HG02852 (cell line): Measurements from ENCODE around the gene TVP23B.
"Not testable (repeated sequence)": the region's sequence is repeated elsewhere in the genome, so short reads cannot be mapped to it uniquely, and the experiment has no call there.

ENCODE experiments used
- ATAC-seq: cut with Tn5 transposase; IDR thresholded peaks from one replicate; pipeline ENCODE4 v1.9.1; 2021; ENCODE audit warnings: mild to moderate bottlenecking, moderate library complexity; ENCODE audit not compliant: unreplicated experiment

Gene TVP23B

GRCh38 chr17:18786890-18787289 lies 5.9 kb downstream of the TVP23B start:
- ATAC-seq, result not testable (repeated sequence)

DNA sequence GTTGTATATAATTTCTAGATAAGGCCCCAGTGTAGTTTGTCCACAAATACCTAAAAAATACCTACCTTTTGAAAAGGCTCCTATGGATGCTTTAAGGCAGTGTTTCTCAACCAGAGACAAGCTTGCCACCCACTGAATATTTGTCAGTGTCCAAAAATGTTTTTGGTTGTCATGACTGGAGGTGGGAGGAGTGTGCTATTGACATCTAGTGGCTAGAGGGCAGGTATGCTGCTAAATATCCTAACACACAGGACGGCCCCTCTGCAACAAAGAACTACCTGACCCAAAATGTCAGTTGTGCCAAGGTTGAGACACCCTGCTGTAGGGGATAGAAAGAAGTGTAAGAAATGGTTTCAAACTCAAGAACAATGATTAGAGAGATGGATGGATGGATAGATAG lies 10.4 kb downstream of the TVP23B start:
- ATAC-seq, result not testable (repeated sequence)

DNA sequence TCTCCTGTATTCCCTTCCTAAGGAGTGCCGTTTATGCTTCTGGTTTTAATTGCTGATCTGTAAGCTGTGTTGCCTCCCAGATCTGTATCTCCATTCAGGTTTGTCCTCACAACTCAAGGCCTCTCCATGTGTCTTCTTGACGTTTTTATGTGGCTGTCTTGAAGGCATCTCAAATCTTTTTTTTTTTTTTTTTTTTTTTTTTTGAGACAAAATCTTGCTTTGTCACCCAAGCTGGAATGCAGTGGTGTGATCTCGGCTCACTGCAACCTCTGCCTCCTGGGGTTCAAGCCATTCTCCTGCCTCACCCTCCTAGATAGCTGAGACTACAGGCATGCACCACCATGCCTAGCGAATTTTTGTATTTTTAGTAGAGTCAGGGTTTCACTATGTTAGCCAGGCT lies 13.9 kb downstream of the TVP23B start:
- ATAC-seq, result not testable (repeated sequence)

DNA sequence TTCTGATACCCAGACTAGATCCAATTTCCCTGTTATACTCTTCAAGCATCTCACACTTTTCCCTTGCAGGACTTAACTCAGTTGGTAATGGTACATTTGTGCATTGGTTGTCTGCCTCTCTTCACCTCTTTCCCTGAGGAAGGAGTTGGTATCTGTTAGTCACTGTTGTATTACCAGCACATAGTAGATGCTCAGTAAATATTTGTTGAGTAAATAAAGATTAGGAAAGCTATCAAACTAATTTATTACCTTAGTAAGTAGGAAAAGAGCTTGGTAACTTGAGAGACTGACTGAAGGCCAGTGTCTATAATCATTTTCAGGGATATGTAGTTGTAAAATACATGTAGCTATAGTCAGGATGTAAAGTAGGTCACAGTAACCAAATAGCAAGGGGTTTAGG lies 15.9 kb downstream of the TVP23B start:
- not testable (repeated sequence) for ATAC-seq

- not testable (repeated sequence) for ATAC-seq
These were observed 22.7 kb downstream of the TVP23B start for GRCh38 chr17:18803458-18804245.

GRCh38 chr17:18815924-18816323 lies 34.9 kb downstream of the TVP23B start:
- not testable (repeated sequence) for ATAC-seq

DNA sequence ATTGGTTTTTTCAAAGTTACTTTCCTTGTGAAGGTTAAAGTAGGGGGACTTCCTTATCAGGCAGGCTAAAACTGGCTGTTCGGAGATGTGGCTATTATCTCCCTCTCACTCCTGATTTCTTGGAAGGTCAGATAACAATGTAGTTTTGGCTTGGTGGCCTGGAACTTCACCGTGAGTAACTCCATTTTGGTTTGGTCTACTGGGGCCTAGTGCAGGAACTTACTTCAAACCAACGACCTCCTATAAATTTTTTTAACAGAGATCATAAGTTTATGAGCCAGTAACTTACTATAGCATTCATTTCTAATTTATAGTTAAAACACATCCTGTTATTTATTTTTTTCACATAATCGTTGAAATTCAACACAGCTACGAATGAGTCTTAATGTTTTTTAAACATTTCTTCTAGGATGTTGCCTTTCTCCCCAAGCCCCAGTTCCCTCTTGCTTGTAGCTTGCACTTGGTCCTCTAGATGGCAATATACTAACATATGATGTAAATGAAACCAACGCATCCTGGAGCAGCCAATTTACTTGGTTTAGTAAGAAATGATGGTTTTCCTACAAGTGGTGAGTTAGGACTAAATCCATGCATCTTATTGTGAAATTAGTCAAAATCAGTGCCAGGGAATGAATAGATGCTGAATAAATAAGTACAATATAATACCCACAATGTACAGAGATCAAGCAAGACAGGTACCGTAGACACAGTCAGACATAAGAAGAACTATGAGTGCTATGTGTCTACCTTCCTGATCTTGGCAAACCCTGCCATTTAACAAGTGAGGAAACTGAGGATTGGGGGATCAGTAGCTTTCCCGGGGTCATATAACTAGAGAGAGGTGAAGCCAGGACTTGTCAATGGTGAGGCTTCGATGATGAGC lies 35.7 kb downstream of the TVP23B start:
- not testable (repeated sequence) for ATAC-seq

GRCh38 chr17:18821430-18821829 lies 40.4 kb downstream of the TVP23B start:
- not testable (repeated sequence) for ATAC-seq

DNA sequence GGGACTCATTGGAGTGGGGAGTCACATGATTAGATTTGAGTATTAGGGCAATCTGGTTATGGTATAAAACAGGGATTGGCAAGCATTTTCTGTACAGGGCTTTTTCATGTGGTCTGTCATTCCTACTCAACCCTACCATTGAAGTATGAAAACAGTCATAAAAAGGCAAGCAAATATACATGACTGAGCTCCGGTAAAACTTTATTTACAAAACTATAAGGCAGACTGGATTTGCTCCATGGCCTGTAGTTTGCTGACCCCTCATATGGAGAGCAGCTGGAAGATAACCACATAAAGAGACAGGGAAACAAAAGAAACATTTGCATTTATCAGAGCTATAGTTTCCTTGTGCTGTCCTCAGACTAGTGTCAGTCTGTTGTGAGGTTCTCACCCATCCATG lies 46.6 kb downstream of the TVP23B start:
- not testable (repeated sequence) for ATAC-seq

DNA sequence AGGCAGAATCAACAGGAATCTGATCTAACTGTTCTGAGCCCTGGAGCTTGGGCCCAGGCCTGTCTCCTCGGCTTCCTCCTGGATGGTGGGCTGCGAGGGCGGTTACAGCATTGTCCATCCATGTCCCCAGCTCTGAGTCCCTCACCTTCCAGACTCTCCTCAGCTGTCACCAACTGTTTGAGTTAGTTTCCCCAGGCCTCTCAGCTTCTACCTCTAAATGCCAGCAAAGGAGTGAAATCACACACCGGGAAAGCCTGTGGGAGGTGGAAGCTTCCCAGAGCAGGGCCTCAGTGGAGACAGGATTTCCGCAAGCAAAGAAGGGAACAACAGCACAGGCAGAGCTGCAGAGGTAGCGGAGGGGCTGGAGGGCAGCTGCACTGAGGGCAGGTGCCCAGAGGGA lies 67.5 kb downstream of the TVP23B start:
- ATAC-seq, result no peak

GRCh38 chr17:18850679-18851078 lies 69.7 kb downstream of the TVP23B start:
- no peak for ATAC-seq

GRCh38 chr17:18851201-18851600 lies 70.2 kb downstream of the TVP23B start:
- ATAC-seq, result no peak

GRCh38 chr17:18854956-18855355 lies 74.0 kb downstream of the TVP23B start:
- ATAC-seq, result no peak

- peak; percentile 73 for ATAC-seq
These were observed 75.0 kb downstream of the TVP23B start for GRCh38 chr17:18855831-18856569.
